NCI-H1105 (cell line): ENCODE data around the gene HDLBP.
"Not testable (repeated sequence)": the region's sequence is repeated elsewhere in the genome, so short reads cannot be mapped to it uniquely, and the experiment has no call there.

Source experiments
- DNase-seq: peaks from one replicate; lab custom pipeline; 2025; lab: John Stamatoyannopoulos, UW

HDLBP gene

DNA sequence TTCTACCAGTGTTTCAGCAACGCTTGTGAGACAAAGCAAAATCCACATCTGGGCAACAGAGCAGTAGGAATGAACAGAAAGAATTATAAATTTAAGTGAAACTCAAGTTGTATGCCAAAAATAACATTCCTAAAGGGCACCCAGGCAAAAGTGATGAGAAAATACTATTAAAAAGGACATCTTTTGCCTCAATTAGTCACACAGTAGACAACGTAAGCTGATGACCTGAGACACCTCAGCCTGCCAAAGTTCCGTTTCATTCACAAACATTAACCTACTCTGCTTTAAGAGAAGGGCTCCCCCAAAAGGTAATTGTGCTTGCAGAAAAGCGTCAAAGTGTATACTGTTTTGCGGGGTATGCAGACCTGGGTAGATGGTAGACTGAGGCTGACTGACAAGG, 7.2 kb downstream of the HDLBP start:
- DNase-seq, result no peak

DNA sequence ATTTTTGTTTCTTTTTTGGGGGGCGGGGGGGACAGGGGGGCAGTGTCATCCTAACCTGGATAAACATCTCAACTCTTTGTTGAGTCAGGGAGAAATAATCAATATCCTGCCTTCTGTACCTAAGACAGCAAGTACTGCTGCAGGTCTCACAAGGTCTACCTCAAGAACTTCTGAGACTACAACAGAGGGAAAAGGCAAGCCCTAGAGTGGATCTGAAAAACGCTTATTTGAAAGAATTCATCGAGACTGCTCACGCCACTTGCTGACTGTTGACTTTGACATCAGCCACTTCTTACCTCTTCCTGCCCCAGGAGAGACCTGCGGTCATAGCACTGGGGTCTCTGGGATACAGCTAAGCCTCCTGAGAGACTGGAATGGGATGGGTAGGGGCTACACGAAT, 8.4 kb downstream of the HDLBP start:
- no peak for DNase-seq

DNA sequence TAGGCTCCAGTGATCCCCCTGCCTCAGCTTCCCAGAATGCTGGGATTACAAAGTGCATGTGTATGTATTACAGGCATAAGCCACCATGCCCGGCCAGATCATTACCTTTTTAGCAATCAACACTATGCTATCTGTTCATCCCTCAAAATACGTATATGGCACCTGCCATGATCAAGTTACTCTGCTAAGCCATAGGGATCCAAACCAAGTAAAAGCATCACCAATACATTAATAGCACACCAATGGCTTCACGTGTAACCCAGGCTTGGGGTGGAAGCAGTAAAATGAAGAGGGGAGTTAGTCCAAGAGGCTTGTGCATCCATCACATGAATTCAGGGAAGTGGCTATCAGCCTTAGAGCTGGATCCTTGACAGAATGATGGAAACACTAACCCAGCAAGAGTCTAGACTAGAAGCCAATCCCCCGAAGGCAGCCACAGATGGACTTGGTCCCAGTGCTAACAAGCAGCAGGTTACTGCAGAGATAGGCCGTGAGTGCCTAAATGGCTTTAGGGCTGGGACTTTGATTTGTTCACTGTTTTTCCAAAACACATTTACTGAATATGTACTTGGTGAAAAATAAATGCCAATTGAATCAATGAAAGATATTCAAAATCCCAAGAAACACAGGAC, 11.3 kb downstream of the HDLBP start:
- DNase-seq, result no peak

DNA sequence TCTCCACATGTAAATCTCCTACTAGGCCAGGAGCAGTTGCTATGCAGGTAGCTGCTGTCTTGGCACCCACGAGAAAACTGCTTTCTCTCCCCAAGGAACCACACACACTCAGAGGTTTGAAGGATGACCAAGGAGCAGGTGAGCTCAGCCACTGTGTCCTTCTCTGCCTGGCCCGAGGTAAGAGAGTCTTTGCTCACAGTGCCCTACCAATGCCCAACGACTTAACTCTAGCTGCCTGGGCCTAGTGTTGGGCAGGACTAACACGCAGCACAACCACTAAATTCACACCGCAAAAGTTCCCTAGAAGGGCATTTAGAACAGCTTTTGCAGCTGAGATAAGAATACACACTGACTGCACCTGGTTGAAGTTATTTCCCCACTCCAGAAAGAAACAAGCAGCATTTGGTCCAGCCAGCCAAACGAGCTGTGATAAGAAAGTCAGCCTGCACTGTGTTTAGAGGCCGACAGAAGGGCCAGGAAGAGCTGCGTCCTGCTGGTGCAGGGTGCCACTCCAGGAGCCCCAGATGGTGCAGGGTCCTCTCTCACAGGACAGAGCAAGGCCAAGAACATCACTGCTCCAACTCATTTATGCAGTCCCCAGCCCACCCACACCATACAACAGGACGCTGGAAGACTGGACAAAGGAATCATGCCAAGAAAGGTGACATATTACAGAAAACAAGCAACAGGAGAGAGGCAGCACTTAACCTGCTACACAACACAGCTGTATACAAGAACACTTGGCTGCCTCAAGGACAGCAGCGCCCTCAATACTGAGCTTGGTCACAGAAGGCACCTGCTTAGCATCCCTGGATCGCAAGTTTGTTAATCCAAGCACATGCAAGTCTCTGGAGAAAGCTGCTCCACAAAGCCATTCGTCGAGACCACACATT, 12.5 kb downstream of the HDLBP start:
- no peak for DNase-seq

DNA sequence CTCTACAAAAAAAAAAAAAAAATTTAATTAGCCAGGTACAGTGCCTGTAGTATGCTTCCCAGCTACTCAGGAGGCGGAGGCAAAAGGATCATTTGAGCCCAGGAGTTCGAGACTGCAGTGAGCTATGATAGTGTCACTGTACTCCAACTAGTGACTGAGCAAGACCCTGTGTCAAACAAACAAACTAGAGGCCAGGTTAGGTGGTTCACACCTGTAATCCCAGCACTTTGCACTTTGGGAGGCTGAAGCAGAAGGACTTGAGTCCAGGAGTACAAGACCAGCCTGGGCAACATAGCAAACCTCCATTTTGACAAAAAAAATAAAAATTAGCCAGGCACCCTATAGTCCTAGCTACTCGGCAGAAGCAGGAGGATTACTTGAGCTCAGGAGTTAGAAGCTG, 13.4 kb downstream of the HDLBP start:
- no peak for DNase-seq

DNA sequence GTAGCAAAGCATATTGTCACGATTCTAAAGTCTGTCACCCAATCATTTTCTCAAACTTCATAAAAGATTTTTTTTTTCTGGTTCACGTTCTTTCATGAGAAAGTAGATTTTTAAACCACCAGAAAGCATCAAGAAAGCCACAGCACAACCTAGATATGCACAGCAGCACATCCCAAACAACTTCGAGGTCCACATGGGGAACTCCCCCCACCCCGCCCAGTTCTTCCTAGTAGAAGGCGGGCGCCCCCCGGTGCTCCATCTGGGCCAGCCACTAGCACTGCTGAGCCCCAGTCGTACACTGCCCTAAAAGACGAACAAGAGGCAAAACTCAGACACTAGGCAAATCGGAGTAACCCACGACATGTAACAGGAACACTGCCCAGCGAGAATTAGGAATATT, 15.5 kb downstream of the HDLBP start:
- no peak for DNase-seq

DNA sequence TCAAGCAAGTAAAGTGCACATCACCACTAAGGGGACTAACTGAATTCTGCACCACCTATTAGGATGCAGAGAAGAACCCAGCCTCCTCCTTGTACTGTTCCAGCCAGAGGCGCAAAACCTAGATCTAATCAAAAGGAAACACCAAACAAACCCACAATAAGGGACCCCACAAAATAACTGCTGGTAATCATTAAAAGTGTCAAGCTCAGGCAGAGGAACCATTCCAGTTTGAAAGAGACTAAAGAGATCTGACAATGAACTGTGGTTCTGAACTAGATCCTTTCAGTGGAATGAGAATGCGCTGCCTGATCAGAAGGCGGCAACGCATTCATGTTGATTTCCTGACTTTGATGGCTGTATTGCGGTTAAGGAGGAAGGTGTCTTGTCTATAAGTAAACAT, 16.8 kb downstream of the HDLBP start:
- DNase-seq, result no peak

DNA sequence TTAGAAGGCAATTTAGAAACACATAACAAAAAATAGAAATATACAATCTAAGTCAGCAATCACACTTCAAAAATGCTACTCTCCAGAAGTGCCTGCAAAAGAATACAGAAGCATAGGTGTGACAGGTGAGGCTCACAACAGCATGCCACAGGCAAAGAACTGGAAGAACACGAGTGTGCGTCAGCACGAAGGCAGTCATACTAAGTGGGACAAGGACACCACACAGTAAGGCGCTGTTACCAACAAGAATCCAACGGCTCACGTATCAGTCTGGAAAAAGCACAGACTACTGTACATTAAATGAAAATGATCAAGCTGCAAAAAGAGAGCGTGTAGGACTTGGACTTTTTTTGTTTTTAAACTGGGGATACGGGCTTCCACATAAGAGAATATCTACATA, 18.7 kb downstream of the HDLBP start:
- no peak for DNase-seq

DNA sequence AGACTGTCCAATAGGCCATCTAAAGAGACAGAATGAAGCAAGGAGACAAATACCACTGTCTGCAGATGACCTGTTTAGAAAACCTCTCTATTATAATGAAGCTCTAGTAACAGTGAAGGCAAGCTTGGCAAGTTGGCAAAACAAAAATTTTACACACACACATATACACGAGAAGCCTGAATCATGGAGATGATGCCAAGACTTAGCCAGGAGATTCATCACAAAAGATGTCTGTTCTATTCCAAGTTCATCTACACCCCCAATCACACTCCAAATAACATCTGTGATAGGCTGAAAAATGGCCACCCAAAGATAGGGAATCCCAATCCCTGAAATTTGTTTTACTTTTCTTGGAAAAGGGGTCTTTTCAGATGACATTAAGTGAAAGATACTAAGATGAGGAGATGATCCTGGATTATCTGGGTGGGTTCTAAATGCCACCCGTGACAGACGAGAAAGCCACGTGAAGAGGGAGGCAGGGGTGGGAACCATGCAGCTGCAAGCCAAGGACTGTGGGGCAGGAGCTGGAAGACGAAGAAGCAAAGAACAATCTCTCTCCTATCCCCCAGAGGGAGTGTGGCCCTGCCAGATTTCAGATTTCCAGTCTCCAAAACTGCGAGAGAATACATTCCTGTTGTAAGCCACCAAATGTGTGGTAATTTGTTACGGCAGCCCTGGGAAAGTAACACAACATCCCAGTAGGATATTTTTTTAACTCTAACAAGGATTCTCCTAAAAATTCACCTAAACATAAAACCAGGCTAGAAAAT, 20.0 kb downstream of the HDLBP start:
- DNase-seq, result no peak

DNA sequence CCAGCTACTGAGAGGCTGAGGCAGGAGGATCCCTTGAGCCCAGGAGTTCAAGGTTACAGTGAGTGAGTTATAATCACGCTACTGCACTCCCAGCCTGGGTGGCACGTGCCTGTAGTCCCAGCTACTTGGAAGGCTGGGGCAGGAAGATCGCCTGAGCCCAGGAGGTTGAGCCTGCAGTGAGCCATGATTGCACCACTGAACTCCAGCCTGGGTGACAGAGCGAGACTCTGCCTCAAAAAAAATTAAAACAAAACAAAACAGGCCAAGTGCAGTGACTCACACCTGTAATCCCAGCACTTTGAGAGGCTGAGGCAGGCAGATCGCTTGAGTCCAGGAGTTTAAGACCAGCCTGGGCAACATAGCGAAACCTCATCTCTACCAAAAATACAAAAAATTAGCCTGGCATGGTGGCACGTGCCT, 22.1 kb downstream of the HDLBP start:
- not testable (repeated sequence) for DNase-seq

DNA sequence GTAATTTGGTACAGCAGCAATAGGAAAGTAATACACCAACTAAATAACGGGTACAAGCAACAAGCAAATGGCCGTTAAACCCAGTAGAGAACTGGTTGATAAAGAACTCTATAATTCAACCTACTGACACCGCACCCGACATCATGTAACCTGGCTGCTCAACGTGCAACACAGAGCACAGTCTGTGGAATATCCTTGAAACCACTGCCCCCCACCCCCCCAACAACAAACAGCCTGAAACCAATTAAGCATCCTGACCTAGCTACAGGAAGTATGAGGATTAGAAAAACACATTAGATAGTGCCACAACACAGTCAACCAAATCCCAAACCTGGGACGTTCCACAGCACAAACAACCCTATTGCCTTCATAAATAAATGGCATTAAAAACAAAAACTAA, 23.5 kb downstream of the HDLBP start:
- no peak for DNase-seq

DNA sequence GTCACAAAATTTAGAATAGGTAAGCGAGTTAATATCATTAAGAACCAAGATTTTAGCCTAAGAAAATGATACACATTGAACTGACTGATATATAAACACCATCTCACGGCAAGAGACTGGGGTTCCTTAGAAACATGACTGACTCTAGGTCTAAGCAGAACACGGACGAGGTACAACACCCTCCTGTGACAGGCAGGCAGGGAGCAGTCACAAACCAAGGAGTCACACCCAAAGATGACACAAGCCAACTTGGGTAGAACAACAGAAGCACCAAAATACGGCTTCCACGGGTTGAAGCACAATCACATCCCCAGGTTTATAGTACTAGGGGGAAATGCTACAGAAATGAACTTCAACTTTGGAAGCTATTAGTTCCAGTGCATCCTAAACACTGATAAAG, 24.3 kb downstream of the HDLBP start:
- no peak for DNase-seq

DNA sequence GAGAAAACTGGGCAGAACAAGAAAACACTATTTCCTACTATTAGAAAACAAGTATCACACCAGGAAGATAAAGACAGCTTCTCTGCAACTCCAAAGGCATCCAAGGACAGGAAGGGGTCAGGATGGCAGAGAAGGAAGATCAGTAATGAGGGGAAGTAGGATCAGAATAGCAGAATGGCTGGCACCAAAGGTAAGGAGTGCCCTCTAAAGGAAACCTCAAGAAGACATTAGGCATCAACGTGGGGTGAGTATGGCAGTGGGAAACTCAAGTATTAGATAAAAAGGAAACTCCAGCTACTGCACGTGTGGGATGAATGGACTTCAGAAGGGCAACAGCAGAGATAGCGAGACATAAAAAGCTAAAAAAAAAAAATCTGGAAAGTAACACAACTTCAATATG, 25.9 kb downstream of the HDLBP start:
- DNase-seq, result no peak

DNA sequence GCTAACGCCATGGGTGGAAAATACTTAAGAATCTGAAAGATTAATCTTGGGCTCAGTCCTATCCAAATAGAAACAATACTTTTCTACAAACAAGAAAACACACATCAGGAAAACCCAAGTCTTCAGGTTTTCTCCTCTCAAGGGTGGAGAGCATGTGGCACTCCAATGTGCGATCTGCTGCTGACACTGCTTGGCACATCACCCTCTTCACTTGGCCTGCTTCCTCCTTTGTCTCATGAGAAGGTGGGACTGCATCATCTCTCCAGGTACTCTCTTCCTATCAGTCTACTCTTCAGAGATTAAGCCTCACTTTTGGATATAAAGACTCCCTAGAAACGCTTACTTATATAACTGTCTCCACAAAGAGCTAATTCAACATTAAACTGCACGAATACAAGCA, 26.4 kb downstream of the HDLBP start:
- DNase-seq, result no peak

DNA sequence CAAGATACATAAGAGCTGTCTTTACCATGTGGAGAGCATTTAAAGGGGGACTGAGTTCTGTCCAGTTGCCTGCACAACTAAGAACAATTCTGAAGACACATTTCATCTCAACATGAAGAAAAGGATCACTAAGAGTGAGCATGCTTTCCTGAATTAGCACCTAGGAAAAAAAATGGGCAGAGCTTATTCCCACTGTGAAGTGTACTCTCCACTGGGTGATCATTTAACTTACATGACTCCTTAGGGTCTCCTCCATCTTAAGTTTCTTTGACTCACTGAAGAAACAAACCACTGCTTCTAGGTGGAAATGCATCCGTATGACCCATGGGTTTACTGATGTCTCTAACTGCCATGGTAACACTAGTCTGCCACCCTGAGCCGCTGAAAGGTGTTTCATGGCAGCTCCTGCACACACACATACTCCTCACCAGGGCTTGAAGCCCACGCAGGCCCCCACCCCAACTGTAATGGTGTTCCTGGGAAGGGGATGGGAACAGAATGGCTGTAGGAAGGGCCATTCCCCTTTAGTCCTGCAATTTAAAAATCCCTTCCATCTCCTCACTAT, 27.1 kb downstream of the HDLBP start:
- no peak for DNase-seq

DNA sequence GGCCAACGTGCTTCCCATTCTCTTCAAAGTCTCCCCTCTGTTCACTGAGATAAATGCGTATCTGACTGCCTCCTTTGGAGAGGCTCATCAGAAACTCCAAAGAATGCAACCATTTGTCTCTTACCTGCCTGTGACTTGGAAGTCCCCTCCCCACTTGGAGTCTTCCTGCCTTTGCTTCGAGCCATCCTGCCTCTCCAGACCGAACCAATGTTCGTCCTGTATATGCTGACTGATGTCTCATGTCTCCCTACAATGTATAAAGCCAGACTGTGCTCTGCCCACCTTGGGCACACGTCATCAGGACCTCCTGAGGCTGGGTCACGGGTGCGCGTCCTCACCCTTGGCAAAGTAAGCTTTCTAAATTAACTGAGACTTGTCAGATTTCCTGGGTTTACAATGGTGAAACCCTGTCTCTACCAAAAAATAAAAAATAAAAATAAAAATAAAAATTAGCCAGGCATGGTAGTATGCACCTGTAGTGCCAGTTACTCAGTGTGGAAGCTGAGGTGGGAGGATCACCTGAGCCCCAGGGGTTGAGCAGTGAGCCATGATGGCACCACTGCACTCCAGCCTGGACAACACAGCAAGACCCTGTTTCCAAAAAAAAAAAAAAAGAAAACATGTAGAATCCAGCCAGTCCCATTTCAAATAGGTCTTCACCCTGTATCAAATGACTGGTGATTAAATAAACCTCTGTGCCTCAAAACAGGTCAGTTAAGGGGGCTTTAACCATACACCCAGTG, 29.0 kb downstream of the HDLBP start:
- DNase-seq, result no peak

DNA sequence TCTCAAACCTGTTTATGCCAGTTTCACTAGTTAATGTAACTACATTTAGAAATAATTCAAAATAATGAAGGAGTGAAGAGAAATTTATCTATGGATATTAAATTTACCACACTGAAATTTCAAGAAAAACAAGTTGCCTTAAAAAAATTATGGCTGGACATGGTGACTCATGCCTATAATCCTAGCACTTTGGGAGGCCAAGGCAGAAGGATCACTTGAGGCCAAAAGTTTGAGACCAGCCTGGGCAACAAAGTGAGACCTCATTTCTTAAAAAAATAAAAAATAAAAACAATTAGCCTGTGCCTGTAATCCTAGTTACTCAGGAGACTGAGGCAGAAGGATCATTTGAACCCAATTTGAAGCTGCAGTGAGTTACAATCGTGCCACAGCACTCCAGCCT, 29.9 kb downstream of the HDLBP start:
- no peak for DNase-seq

DNA sequence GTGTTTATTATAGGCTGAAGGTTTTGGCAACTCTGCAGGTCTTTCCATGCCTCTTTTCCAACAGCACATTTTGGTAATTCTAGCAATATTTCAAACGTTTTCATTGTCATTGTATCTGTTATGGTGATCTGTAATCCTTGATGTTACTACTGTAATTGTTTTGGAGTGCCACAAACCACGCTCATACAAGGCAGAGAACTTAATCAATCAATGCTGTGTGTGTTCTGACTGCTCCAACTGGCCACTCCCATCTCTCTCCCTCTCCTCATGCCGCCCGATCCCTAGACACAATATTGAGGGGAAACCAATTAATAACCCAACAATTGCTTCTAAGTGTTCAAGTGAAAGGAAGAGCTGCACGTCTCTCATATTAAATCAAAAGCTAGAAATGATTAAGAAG, 32.9 kb downstream of the HDLBP start:
- no peak for DNase-seq

DNA sequence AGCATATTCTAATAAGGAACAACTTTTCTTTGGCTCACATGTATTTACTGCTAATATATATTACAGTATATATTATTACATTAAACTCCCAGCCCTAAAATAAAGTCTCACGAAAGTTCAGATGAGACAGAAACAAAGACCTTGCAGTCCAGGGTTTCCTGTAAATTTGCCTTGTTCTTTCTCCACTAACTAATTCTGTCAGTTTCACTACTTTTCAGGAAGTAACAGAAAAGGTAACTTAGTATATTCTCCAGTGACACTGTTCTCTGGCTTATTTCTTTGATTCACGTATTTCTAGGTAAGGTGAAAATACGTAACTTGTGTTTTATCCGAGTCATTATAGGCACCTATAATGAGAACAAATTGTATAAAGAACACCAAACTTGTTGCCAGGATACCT, 35.2 kb downstream of the HDLBP start:
- no peak for DNase-seq

DNA sequence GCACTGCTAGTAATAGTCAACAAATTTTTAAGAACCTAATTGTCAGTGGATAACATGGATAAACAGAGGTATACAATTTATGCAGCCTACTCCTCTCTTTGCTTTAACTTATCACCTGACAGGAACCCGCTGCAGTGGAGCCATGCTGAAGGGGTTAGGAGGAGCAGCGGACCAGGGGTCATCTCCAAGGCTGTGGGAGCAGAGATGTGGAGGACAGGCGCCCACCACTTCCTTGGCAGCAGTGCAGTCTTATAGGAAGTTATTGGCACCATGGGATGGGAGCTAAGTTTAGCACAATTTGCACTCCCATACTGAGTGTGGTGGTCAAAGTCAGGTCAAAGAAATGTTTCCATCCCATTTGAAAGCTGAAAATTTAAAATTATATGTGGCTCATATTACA, 35.6 kb downstream of the HDLBP start:
- no peak for DNase-seq

DNA sequence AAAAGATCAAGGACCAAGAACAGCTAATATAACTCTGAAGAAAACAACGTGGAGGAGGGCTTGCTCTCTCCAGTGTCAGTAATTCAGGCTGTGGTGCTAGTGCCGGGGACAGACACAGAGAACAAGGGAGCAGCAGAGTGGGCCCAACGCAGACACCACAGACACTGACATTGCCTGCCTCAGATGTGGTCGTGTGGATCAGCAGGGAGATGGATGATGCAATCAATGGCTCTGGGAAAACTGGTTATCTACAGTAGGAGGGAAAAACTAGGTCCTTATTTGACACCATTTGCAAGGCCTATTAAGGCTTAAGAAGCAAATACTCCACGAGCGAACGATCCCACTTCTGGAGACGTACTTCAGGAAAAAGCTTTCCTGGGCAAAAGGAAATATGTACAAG, 36.1 kb downstream of the HDLBP start:
- DNase-seq, result no peak

DNA sequence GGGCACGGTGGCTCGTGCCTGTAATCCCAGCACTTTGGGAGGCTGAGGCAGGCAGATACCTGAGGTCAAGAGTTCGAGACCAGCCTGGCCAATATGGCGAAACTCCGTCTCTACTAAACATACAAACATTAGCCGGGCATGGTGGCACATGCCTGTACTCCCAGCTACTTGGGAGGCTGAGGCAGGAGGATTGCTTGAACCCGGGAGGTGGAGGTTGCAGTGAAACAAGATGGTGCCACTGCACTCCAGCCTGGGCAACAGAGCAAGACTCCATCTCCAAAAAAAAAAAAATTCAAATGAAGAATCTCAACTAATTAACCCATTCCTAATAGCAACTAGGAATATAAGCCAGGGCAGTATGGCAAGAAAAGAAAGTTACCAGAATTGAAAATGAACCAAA, 37.2 kb downstream of the HDLBP start:
- DNase-seq, result not testable (repeated sequence)
